Uterus (tissue), 2 donors: ENCODE measurements around the gene CACNA1C.

Experiments used
- CTCF ChIP-seq, 4 experiments: fragments of 200-600 bp in 2 of 4; fragments of 450-650 bp in 2 of 4; sonication (generic) in 2 of 4; IDR thresholded peaks; one replicate each; pipeline ENCODE4 v1.5.1; 2016 to 2019; ENCODE audit warnings: antibody characterized with exemption in 4 of 4, mild to moderate bottlenecking in 2 of 4, moderate library complexity in 1 of 4
- POLR2A ChIP-seq, 2 donors: fragments of 450-650 bp; IDR thresholded peaks; one replicate each; pipeline ENCODE4 v1.6.1; 2016; ENCODE audit warnings: antibody characterized with exemption in 2 of 2, mild to moderate bottlenecking in 1 of 2, moderate library complexity in 1 of 2

GRCh38 chr12:2523317-2523716 lies 470.5 kb downstream of the CACNA1C start:
- no peak for TF ChIP-seq CTCF (IDR thresholded peaks at IDR 0.05)
- no peak for TF ChIP-seq POLR2A (IDR thresholded peaks at IDR 0.05)
